CD14-positive monocyte (primary cell): ENCODE results near the gene PRDM11. TPM values are rescaled to one million over a fixed set of nuclear protein-coding genes. Genes with fewer than 3 reads are reported as not detected.

Source experiments
- DNase-seq, 3 donors: peaks; one replicate each; pipeline ENCODE4 v3.0.0-alpha.2; 2011 to 2022
- H2AFZ ChIP-seq: 2 replicates; pipeline ENCODE4 v1.6.0; 2012; ENCODE audit warnings: mild to moderate bottlenecking, low read depth, low read length, inconsistent platforms; ENCODE audit not compliant: insufficient read depth, poor library complexity, severe bottlenecking
- H3K27ac ChIP-seq, 2 donors: 1 replicate in 1 of 2; 2 replicates in 1 of 2; pipeline ENCODE4 v1.5.1; 2012 to 2013; ENCODE audit warnings: low read length in 2 of 2, control low read depth in 1 of 2, inconsistent platforms in 1 of 2, low read depth in 1 of 2, mild to moderate bottlenecking in 1 of 2
- H3K27me3 ChIP-seq, 2 donors: one replicate each; pipeline versions ENCODE4 v1.6.0 to v1.6.1; 2011 to 2013; ENCODE audit warnings: low read length in 2 of 2; ENCODE audit not compliant: control insufficient read depth in 2 of 2, insufficient read depth in 2 of 2
- H3K36me3 ChIP-seq, 2 donors: replicated peaks in 1 of 2; 1 replicate in 1 of 2; 2 replicates in 1 of 2; pipeline versions ENCODE4 v1.5.1 to v1.6.1; 2012 to 2013; ENCODE audit warnings: low read length in 2 of 2, control low read depth in 1 of 2, inconsistent platforms in 1 of 2, mild to moderate bottlenecking in 1 of 2; ENCODE audit not compliant: insufficient read depth in 2 of 2, control insufficient read depth in 1 of 2
- H3K4me1 ChIP-seq, 2 donors: 1 replicate in 1 of 2; 2 replicates in 1 of 2; pipeline versions ENCODE4 v1.5.1 to v1.6.1; 2012 to 2013; ENCODE audit warnings: low read length in 2 of 2, control low read depth in 1 of 2, inconsistent platforms in 1 of 2, mild to moderate bottlenecking in 1 of 2, moderate library complexity in 1 of 2; ENCODE audit not compliant: insufficient read depth in 2 of 2, control insufficient read depth in 1 of 2
- H3K4me2 ChIP-seq: replicated peaks from 2 replicates; pipeline ENCODE3; 2012; ENCODE audit warnings: low read length, moderate library complexity, mild to moderate bottlenecking; ENCODE audit not compliant: poor library complexity, severe bottlenecking; ENCODE audit errors: extremely low read depth
- H3K4me3 ChIP-seq, 3 experiments: fragments of 200-600 bp in 1 of 3; sonication (generic) in 1 of 3; replicated peaks in 1 of 3; 1 replicate in 2 of 3; 2 replicates in 1 of 3; pipeline ENCODE4 v1.5.1; 2011 to 2013; ENCODE audit warnings: low read length in 3 of 3, mild to moderate bottlenecking in 3 of 3, control low read depth in 2 of 3, low read depth in 2 of 3, inconsistent platforms in 1 of 3, moderate library complexity in 1 of 3
- H3K79me2 ChIP-seq: 2 replicates; pipeline ENCODE4 v1.6.0; 2012; ENCODE audit warnings: mild to moderate bottlenecking, control low read depth, inconsistent platforms, low read length, moderate library complexity; ENCODE audit not compliant: insufficient read depth
- H3K9ac ChIP-seq: 2 replicates; pipeline ENCODE4 v1.6.0; 2017; ENCODE audit warnings: low read length, mild to moderate bottlenecking; ENCODE audit not compliant: insufficient read depth, poor library complexity, severe bottlenecking
- H3K9me3 ChIP-seq, 2 donors: replicated peaks in 1 of 2; 1 replicate in 1 of 2; 2 replicates in 1 of 2; pipeline versions ENCODE4 v1.5.1 to v1.6.1; 2012 to 2013; ENCODE audit warnings: low read length in 2 of 2, control low read depth in 1 of 2; ENCODE audit not compliant: control insufficient read depth in 1 of 2, insufficient read depth in 1 of 2
- H4K20me1 ChIP-seq: 2 replicates; pipeline ENCODE4 v1.6.0; 2012; ENCODE audit warnings: mild to moderate bottlenecking, low read length, control low read depth, moderate library complexity; ENCODE audit not compliant: insufficient read depth
- H3K27ac Mint-ChIP-seq, 7 donors: one replicate each; pipeline ENCODE4 v1.8.0; 2020; ENCODE audit warnings: mild to moderate bottlenecking in 7 of 7, mixed read lengths in 7 of 7, moderate library complexity in 6 of 7, inconsistent platforms in 2 of 7
- H3K27me3 Mint-ChIP-seq, 3 donors: one replicate each; pipeline ENCODE4 v1.8.0; 2021 to 2022; ENCODE audit warnings: low read depth in 3 of 3, mild to moderate bottlenecking in 3 of 3, mixed read lengths in 3 of 3, moderate library complexity in 3 of 3, inconsistent platforms in 1 of 3
- H3K36me3 Mint-ChIP-seq, 2 donors: one replicate each; pipeline ENCODE4 v1.8.0; 2020; ENCODE audit warnings: mixed read lengths in 2 of 2, inconsistent platforms in 1 of 2, mild to moderate bottlenecking in 1 of 2
- H3K4me1 Mint-ChIP-seq: one replicate; pipeline ENCODE4 v1.8.0; 2020; ENCODE audit warnings: mild to moderate bottlenecking, mixed read lengths
- H3K4me3 Mint-ChIP-seq, 2 donors: one replicate each; pipeline ENCODE4 v1.8.0; 2020; ENCODE audit warnings: mild to moderate bottlenecking in 2 of 2, mixed read lengths in 2 of 2, moderate library complexity in 1 of 2
- H3K9me3 Mint-ChIP-seq, 7 donors: one replicate each; pipeline ENCODE4 v1.8.0; 2020 to 2022; ENCODE audit warnings: mixed read lengths in 7 of 7, mild to moderate bottlenecking in 6 of 7, moderate library complexity in 6 of 7, inconsistent platforms in 2 of 7
- WGBS: methylation state at CpG from one replicate; pipeline ENCODE4 v1.1.5; 2013; ENCODE audit warnings: missing lambda C conversion rate; ENCODE audit not compliant: insufficient coverage; 5-methylcytosine and 5-hydroxymethylcytosine counted together
- intact Hi-C, 2 donors: fragments of 100-400 bp; cut with micrococcal nuclease; formaldehyde crosslinking; loops; one replicate each; pipeline versions ENCODE4 v1.15.0 to v1.15.1; 2023
- polyA plus RNA-seq, 3 donors: library from polyadenylated mRNA; depleted of rRNA in 1 of 3; unstranded in 2 of 3; stranded (reverse) in 1 of 3; fragments of 300-500 nt in 2 of 3; fragments of >200 nt in 1 of 3; fragmentation: Illumina TruSeq in 2 of 3; gene quantifications; 1 replicate in 2 of 3; 2 replicates in 1 of 3; pipeline ENCODE4 v1.2.3, GENCODE V29; 2012 to 2021
- TF ChIP-seq, protein P1 (sequence below): fragments of 200-600 bp; IDR thresholded peaks from one replicate; pipeline ENCODE4 v1.8.0; 2022; ENCODE audit warnings: antibody characterized with exemption, mild to moderate bottlenecking

Gene PRDM11
- polyA plus RNA-seq, 3 donors: 0.48 to 1.8 TPM; not detected in 1

DNA sequence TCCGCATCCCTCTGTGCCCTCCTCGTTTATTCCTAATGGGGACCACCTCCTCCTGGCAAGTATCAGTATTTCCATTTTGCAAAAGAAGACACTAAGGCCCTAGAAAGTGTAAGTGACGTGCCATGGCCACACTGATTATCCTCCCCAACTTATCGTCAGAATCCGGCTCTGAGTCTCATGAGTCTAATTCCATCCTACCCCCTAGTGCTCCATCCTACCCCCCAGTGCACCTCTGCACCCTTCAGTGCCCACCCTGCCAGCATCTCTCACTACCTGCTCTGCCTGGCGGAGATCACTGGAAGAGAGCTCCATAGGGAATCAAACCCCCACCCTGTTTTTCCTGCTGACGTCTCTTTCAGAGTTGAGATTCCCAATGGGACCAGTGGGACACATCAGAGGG is 31.8 kb downstream of the PRDM11 start:
- Histone ChIP-seq H3K9me3 (no peaks in the 10 kb centered on the region), H3K27me3 (peaks cover 4 to 26% of the 10 kb centered on the region in 2 donors), H3K4me2 (no peak overlapping the region), H3K4me3 (no peak overlapping the region), H3K9ac (no peak overlapping the region), H3K4me1 (peaks cover 7 to 15% of the 10 kb centered on the region in 2 donors), H3K36me3 (no peaks in the 10 kb centered on the region), H3K79me2 (no peaks in the 10 kb centered on the region), H4K20me1 (no peaks in the 10 kb centered on the region), H2AFZ (no peak overlapping the region), H3K27ac (no peak overlapping the region)
- DNase-seq: no peak
- H3K27ac Mint-ChIP-seq: peak overlapping the region in 1 of 7 donors; percentile 25
- H3K4me1 Mint-ChIP-seq: peaks cover 10% of the 10 kb centered on the region
- no peak overlapping the region for H3K4me3 Mint-ChIP-seq
- 97% methylated on average over 7 of the region's 7 CpGs for WGBS
- TF ChIP-seq, protein P1, sequence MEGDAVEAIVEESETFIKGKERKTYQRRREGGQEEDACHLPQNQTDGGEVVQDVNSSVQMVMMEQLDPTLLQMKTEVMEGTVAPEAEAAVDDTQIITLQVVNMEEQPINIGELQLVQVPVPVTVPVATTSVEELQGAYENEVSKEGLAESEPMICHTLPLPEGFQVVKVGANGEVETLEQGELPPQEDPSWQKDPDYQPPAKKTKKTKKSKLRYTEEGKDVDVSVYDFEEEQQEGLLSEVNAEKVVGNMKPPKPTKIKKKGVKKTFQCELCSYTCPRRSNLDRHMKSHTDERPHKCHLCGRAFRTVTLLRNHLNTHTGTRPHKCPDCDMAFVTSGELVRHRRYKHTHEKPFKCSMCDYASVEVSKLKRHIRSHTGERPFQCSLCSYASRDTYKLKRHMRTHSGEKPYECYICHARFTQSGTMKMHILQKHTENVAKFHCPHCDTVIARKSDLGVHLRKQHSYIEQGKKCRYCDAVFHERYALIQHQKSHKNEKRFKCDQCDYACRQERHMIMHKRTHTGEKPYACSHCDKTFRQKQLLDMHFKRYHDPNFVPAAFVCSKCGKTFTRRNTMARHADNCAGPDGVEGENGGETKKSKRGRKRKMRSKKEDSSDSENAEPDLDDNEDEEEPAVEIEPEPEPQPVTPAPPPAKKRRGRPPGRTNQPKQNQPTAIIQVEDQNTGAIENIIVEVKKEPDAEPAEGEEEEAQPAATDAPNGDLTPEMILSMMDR: no peak
- peaks cover 18 to 37% (median 23%) of the 10 kb centered on the region in 3 donors for H3K27me3 Mint-ChIP-seq
- intact Hi-C loops: no loop called here
- peaks cover 0 to 8% (median 0%) of the 10 kb centered on the region in 7 donors for H3K9me3 Mint-ChIP-seq
- H3K36me3 Mint-ChIP-seq: peaks cover 0 to 4% of the 10 kb centered on the region in 2 donors

DNA sequence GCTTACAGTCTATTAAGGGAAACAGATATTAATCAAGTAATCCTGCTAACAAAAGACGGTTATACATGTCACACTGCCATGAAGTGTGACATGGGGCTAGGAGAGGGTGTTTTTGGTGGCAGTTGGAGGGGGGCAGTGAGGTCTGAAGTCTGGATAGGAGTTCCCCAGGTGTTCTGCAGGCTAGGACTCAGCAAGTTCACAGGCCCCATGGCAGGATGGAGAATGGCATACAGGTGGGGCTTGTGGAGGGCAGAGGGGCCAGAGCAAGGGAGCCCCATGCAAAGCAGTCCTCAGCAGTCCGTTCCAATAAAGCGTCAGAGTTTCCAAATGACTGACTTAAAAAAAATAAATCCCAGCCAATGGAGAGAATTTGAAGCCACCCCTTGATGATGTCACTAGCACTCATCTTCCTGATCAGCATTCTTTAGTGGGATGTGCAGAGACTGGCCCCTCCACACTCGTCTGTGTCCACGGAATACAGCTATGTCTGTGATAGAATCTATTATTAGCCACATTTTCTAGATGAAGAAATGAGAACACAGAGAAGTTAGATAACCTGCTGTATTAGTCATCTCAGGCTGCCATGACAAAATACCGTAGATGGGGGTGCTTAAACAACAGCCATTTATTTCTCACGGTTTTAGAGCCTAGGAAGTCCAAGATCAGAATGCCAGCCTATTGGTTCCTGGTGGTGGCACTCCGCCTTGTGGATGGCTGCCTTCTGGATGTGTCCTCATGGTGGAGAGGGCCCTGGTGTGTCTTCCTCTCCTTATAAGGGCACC is 32.6 kb downstream of the PRDM11 start:
- Histone ChIP-seq H3K9me3 (no peaks in the 10 kb centered on the region), H4K20me1 (no peaks in the 10 kb centered on the region), H3K27ac (no peak overlapping the region), H3K4me2 (no peak overlapping the region), H3K4me3 (no peak overlapping the region), H3K9ac (no peak overlapping the region), H2AFZ (no peak overlapping the region), H3K27me3 (peaks cover 4 to 26% of the 10 kb centered on the region in 2 donors), H3K4me1 (peaks cover 7 to 15% of the 10 kb centered on the region in 2 donors), H3K36me3 (no peaks in the 10 kb centered on the region), H3K79me2 (no peaks in the 10 kb centered on the region)
- no peak for DNase-seq
- intact Hi-C loops: no loop called here
- Mint-ChIP-seq H3K4me3 (peak overlapping the region in 1 of 2 donors; percentile 2), H3K27me3 (peaks cover 18 to 37% (median 23%) of the 10 kb centered on the region in 3 donors), H3K36me3 (peaks cover 0 to 4% of the 10 kb centered on the region in 2 donors), H3K9me3 (peaks cover 0 to 8% (median 0%) of the 10 kb centered on the region in 7 donors), H3K27ac (no peak overlapping the region), H3K4me1 (peaks cover 10% of the 10 kb centered on the region)
- 88% methylated on average over 4 of the region's 8 CpGs for WGBS
- TF ChIP-seq, protein P1: no peak
